ENCODE data around the gene CCDC40. TPM values are rescaled to one million over a fixed set of nuclear protein-coding genes. Genes with fewer than 3 reads are reported as not detected.
A peak's percentile ranks its signal among the peaks of the same experiment; 100 is the strongest.

CCDC40 gene
- total RNA-seq, 1 donor, result 6.9 TPM

DNA sequence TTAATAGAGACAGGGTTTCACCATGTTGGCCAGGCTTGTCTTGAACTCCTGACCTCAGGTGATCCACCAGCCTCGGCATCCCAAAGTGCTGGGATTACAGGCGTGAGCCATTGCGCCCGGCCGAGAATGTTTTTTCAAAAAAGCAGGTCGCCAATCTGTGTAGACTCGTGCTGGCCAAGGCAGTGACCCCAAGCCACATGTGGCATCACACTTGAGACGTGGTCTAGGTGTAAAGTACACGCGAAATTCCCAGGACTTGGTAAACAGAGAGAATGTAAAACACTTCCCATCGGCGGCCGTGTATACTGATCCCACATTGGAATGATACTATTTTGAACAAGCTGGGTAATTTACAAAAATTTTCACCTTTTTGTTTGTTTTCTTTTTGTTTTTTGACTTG lies 41.8 kb upstream of the CCDC40 start:
- DNase-seq (ENCODE audit: low read depth), result no peak
- H3K4me3 ChIP-seq (ENCODE audit: low read depth, low read length), result no peak overlapping the region
- TF ChIP-seq, protein P1, sequence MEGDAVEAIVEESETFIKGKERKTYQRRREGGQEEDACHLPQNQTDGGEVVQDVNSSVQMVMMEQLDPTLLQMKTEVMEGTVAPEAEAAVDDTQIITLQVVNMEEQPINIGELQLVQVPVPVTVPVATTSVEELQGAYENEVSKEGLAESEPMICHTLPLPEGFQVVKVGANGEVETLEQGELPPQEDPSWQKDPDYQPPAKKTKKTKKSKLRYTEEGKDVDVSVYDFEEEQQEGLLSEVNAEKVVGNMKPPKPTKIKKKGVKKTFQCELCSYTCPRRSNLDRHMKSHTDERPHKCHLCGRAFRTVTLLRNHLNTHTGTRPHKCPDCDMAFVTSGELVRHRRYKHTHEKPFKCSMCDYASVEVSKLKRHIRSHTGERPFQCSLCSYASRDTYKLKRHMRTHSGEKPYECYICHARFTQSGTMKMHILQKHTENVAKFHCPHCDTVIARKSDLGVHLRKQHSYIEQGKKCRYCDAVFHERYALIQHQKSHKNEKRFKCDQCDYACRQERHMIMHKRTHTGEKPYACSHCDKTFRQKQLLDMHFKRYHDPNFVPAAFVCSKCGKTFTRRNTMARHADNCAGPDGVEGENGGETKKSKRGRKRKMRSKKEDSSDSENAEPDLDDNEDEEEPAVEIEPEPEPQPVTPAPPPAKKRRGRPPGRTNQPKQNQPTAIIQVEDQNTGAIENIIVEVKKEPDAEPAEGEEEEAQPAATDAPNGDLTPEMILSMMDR (IDR thresholded peaks at IDR 0.05; ENCODE audit: insufficient read depth, low read depth, low read length), result no peak

DNA sequence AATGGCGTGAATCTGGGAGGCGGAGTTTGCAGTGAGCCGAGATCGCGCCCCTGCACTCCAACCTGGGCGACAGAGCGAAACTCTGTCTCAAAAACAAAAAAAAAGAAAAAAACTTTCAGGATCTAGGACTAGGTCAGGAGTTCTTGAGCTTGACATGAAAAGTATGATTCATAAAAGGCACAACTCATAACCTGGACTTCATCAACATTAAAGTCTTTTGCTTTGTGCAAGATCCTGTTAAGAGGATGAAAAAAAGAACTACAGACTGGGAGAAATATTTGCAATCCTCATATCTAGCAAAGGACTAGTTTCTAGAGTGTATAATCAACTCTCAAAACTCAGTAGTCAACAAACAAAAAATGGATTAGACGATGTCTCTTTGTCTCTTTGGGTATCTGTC lies 40.7 kb upstream of the CCDC40 start:
- TF ChIP-seq, protein P1 (IDR thresholded peaks at IDR 0.05; ENCODE audit: insufficient read depth, low read depth, low read length), result no peak
- H3K4me3 ChIP-seq (ENCODE audit: low read depth, low read length), result no peak overlapping the region
- peak; percentile 63 for DNase-seq (ENCODE audit: low read depth)

DNA sequence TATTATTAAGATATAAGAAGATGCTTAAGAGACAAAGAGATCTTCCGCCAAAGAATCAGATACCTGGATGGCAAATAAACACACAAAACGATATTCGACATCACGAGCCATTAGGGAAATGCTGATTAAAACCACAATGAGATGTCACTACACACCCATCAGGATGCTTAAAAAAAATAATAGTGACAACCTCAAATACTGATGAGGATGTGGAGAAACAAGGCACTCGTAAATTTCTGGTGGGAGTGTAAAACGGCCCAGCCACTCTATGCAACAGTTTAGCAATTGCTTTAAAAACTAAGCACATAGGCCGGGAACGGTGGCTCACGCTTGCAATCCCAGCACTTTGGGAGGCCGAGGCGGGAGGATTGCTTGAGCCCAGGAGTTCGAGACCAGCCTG lies 40.2 kb upstream of the CCDC40 start:
- no peak for DNase-seq (ENCODE audit: low read depth)
- TF ChIP-seq, protein P1 (IDR thresholded peaks at IDR 0.05; ENCODE audit: insufficient read depth, low read depth, low read length), result no peak

DNA sequence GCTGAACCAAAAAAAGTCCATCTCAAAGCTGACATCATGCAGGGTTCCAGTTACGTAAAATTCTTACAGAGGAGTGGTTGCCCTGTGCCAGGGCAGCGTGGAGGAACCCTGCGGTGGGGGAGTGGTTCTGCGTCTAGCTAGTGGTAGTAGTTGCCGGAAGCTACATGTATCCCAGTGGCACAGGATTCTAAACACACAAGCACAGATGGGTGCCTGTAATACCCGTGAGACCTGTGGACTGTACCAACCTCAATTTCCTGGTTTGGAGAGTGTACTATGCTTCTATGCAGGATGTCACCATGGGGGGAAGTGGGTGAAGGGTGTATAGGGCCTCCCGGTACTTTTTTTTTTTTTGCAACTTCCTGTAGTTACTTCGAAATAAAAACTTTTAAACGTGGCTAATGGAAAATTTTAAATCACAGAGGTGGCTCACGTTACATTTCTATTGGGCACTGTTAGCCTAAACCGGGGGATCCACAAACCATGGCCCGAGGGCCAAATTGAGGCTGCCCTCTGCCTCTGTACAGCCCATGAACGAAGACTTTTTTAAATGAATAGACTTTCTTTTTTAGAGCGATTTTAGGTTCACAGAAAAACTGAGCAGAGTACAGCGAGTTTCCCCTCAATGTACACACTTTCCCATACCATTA lies 39.3 kb upstream of the CCDC40 start:
- DNase-seq (ENCODE audit: low read depth), result no peak
- no peak overlapping the region for H3K4me3 ChIP-seq (ENCODE audit: low read depth, low read length)
- TF ChIP-seq, protein P1 (IDR thresholded peaks at IDR 0.05; ENCODE audit: insufficient read depth, low read depth, low read length), result no peak

More for the DNA sequence above, 40.2 kb upstream of the CCDC40 start:
- no peak overlapping the region for H3K4me3 ChIP-seq (ENCODE audit: low read depth, low read length)

DNA sequence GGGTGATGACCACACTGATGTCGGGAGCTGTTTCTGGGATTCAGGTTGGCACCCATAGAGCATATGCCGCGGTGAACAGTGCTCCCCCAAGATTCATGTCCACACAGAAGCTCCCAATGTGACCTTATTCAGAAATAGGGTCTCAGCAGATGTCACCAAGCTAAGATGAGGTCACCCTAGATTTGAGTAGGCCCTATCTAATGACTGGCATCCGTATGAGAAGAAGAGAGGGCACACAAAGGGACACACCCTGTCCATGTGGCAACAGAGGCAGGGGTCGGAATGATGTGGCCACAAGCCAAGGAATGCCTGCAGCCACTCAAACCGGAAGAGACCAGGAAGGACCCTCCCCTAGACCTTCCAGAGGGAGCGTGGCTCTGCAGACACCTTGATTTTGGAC lies 36.3 kb upstream of the CCDC40 start:
- DNase-seq (ENCODE audit: low read depth), result no peak
- no peak overlapping the region for H3K4me3 ChIP-seq (ENCODE audit: low read depth, low read length)
- TF ChIP-seq, protein P1 (IDR thresholded peaks at IDR 0.05; ENCODE audit: insufficient read depth, low read depth, low read length), result no peak

DNA sequence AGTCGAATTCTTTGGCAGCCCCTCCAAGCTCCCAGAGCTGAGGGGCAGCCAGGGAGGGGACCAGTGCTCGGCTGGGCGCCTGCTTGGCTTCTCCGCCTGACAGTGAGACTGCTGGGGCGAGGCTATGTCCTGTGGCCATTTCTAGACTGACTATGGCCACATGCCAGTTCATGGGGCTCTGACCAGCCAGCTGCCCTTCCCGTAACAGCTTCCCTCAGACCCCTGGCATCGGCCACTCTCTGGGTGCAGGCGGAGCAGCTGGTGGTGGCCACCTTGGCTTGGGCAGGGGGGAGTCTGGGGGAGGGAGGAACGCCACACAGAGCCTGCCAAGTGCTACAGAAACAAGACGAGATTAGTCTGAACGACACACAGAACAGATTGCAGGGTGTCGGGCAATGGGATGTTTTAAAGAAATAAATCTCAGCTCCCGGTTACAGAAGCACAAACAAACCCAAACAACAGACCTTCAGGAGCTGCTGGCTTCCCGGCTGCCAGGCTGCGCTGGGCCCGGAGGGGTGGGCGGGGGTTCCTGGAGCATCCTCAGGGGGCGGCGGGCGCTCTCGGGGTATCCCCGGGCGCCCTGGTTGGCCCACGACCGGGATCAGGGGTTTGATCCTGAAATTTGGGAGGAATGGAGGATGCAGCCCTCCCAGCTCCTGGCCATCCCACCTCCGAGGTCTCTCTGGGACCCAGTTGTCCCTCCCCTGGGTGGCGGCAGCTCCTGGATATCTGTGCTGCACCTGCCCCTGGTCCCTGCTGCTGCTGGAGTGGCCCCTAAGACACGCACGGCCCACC lies 35.3 kb upstream of the CCDC40 start:
- no peak for DNase-seq (ENCODE audit: low read depth)
- H3K4me3 ChIP-seq (ENCODE audit: low read depth, low read length), result no peak overlapping the region
- TF ChIP-seq, protein P1 (IDR thresholded peaks at IDR 0.05; ENCODE audit: insufficient read depth, low read depth, low read length), result no peak

Measured in fibroblast of villous mesenchyme (primary cell).